Measurements from ENCODE around the gene EGFL8.

GRCh38 chr6:32171234-32171633 is 6.8 kb downstream of the EGFL8 start:
- TF ChIP-seq EP300 (IDR thresholded peaks at IDR 0.05) (no peak), CTCF (IDR thresholded peaks at IDR 0.05) (no peak)

All from tibial nerve (tissue), 4 donors.